HepG2 (cell line): ENCODE data around the gene MAT2A. TPM values are rescaled to one million over a fixed set of nuclear protein-coding genes. Genes with fewer than 3 reads are reported as not detected.

Experiments
- AGO2 ChIP-seq: fragments of 200-400 bp; formaldehyde crosslinking; optimal IDR thresholded peaks from 2 replicates; pipeline ENCODE3; 2017; ENCODE audit warnings: mild to moderate bottlenecking, low read depth, low read length, moderate library complexity
- ARID2 ChIP-seq: sonication (generic); formaldehyde crosslinking; IDR thresholded peaks from 2 replicates; pipeline ENCODE4 v1.8.1; 2022; ENCODE audit warnings: mild to moderate bottlenecking, missing genetic modification reagents, borderline replicate concordance
- ARNT ChIP-seq: fragments of 450-650 bp; IDR thresholded peaks from 2 replicates; pipeline ENCODE4 v1.6.1; 2017
- CBFB ChIP-seq: sonication (generic); formaldehyde crosslinking; IDR thresholded peaks from 2 replicates; pipeline ENCODE4 v1.4.0; 2020; ENCODE audit warnings: missing genetic modification reagents
- CHCHD3 ChIP-seq: sonication (generic); formaldehyde crosslinking; IDR thresholded peaks from 2 replicates; pipeline ENCODE4 v1.8.0; 2022; ENCODE audit warnings: mild to moderate bottlenecking, missing genetic modification reagents, moderate library complexity
- ELF1 ChIP-seq: sonication (generic); formaldehyde crosslinking; IDR thresholded peaks from 2 replicates; pipeline ENCODE4 v1.4.0; 2020; ENCODE audit warnings: missing genetic modification reagents
- ETV5 ChIP-seq: IDR thresholded peaks from 2 replicates; pipeline ENCODE4 v1.6.1; 2018; ENCODE audit warnings: missing biosample characterization, missing genetic modification reagents, inconsistent platforms, borderline replicate concordance
- FOXJ3 ChIP-seq: sonication (generic); formaldehyde crosslinking; IDR thresholded peaks from 2 replicates; pipeline ENCODE4 v1.4.0; 2020; ENCODE audit warnings: missing genetic modification reagents, mild to moderate bottlenecking, borderline replicate concordance
- HNRNPL ChIP-seq: fragments of 200-400 bp; formaldehyde crosslinking; IDR thresholded peaks from 2 replicates; pipeline ENCODE4 v1.6.1; 2017; ENCODE audit warnings: mild to moderate bottlenecking, low read depth, low read length
- ISX ChIP-seq: sonication (generic); formaldehyde crosslinking; conservative IDR thresholded peaks from 2 replicates; pipeline ENCODE4 v1.5.0; 2020; ENCODE audit warnings: missing genetic modification reagents
- KMT2A ChIP-seq: sonication (generic); formaldehyde crosslinking; IDR thresholded peaks from 2 replicates; pipeline ENCODE4 v1.4.0; 2020; ENCODE audit warnings: missing genetic modification reagents
- POGK ChIP-seq: sonication (generic); formaldehyde crosslinking; conservative IDR thresholded peaks from 2 replicates; pipeline ENCODE4 v1.8.0; 2022; ENCODE audit warnings: mild to moderate bottlenecking, moderate library complexity, missing genetic modification reagents
- SMYD3 ChIP-seq: sonication (generic); formaldehyde crosslinking; IDR thresholded peaks from 2 replicates; pipeline ENCODE4 v1.8.1; 2023; ENCODE audit warnings: mild to moderate bottlenecking, missing genetic modification reagents
- SPEN ChIP-seq: sonication (generic); formaldehyde crosslinking; IDR thresholded peaks from 2 replicates; pipeline ENCODE4 v1.5.1; 2020; ENCODE audit warnings: low read depth, mild to moderate bottlenecking, missing genetic modification reagents
- TFDP1 ChIP-seq: IDR thresholded peaks from 2 replicates; pipeline ENCODE4 v1.6.1; 2016; ENCODE audit warnings: missing compliant biosample characterization, missing genetic modification reagents, borderline replicate concordance
- TSC22D2 ChIP-seq: sonication (generic); formaldehyde crosslinking; IDR thresholded peaks from 2 replicates; pipeline ENCODE4 v1.5.1; 2020; ENCODE audit warnings: missing genetic modification reagents, mild to moderate bottlenecking, borderline replicate concordance
- ZBTB21 ChIP-seq: sonication (generic); formaldehyde crosslinking; IDR thresholded peaks from 2 replicates; pipeline ENCODE4 v1.4.0; 2020; ENCODE audit warnings: missing genetic modification reagents
- ZBTB38 ChIP-seq: sonication (generic); formaldehyde crosslinking; IDR thresholded peaks from 2 replicates; pipeline ENCODE4 v1.5.1; 2020; ENCODE audit warnings: mild to moderate bottlenecking, missing genetic modification reagents
- ZFX ChIP-seq: sonication (generic); formaldehyde crosslinking; IDR thresholded peaks from 2 replicates; pipeline ENCODE4 v1.4.0; 2020; ENCODE audit warnings: mild to moderate bottlenecking, low read depth, missing genetic modification reagents, moderate library complexity
- ZNF160 ChIP-seq: sonication (generic); formaldehyde crosslinking; IDR thresholded peaks from 2 replicates; pipeline ENCODE4 v1.8.0; 2022; ENCODE audit warnings: mild to moderate bottlenecking, inconsistent platforms, missing genetic modification reagents
- ZNF230 ChIP-seq: sonication (generic); formaldehyde crosslinking; IDR thresholded peaks from 2 replicates; pipeline ENCODE4 v1.4.0; 2020; ENCODE audit warnings: mild to moderate bottlenecking, missing genetic modification reagents
- ZNF530 ChIP-seq: sonication (generic); formaldehyde crosslinking; IDR thresholded peaks from 2 replicates; pipeline ENCODE4 v1.5.0; 2020; ENCODE audit warnings: low read depth, mild to moderate bottlenecking, missing genetic modification reagents
- ZNF569 ChIP-seq: sonication (generic); formaldehyde crosslinking; IDR thresholded peaks from 2 replicates; pipeline ENCODE4 v1.5.0; 2020; ENCODE audit warnings: mild to moderate bottlenecking, missing genetic modification reagents, moderate library complexity, borderline replicate concordance
- ZNF607 ChIP-seq: sonication (generic); formaldehyde crosslinking; IDR thresholded peaks from 2 replicates; pipeline ENCODE4 v1.5.1; 2020; ENCODE audit warnings: missing genetic modification reagents, mild to moderate bottlenecking, borderline replicate concordance
- ZNF740 ChIP-seq: sonication (generic); formaldehyde crosslinking; IDR thresholded peaks from 2 replicates; pipeline ENCODE4 v1.4.0; 2020; ENCODE audit warnings: missing genetic modification reagents
- polyA plus RNA-seq, 8 experiments: library from polyadenylated mRNA; depleted of rRNA in 3 of 8; stranded (reverse) in 7 of 8; unstranded in 1 of 8; fragments of >200 nt; fragmentation: Illumina TruSeq in 4 of 8; extraction: Trizol in 4 of 8; gene quantifications; 2 replicates each; pipeline versions ENCODE4 v1.2.1 to v1.2.3, GENCODE V29; 2011 to 2016; ENCODE audit warnings: low read depth in 4 of 8, missing spikeins in 1 of 8, mixed read lengths in 1 of 8; ENCODE audit not compliant: insufficient read depth in 1 of 8
- total RNA-seq, 5 experiments: library from RNA; depleted of rRNA; stranded (reverse); fragments of >200 nt; fragmentation: Illumina TruSeq; extraction: Trizol; gene quantifications; 2 replicates each; pipeline ENCODE4 v1.2.3, GENCODE V29; 2016; ENCODE audit warnings: low read depth in 1 of 5

MAT2A gene
- total and polyA plus RNA-seq, 2 of the 13 experiments (the other 11 are each of a cell fraction or from before 2014, with no cell fraction given): 155 to 331 TPM

- peak; percentile 77 for TF ChIP-seq ELF1
- 0 out of 2 replicates have a peak, but pooled peaks have one; percentile 13 for TF ChIP-seq ZBTB38
- TF ChIP-seq SMYD3: peak; percentile 31
- 0 out of 2 replicates have a peak, but pooled peaks have one; percentile 28 for TF ChIP-seq ZBTB21 (CRISPR knock-in tag)
- TF ChIP-seq ZNF569 (CRISPR knock-in tag): 0 out of 2 replicates have a peak, but pooled peaks have one; percentile 42
- TF ChIP-seq AGO2: peak; percentile 15
- TF ChIP-seq ISX (CRISPR knock-in tag): no peak; the same call in 1 of the 2 replicates
- TF ChIP-seq POGK (CRISPR knock-in tag): peak; percentile 23
- TF ChIP-seq ZNF740 (CRISPR knock-in tag): no peak
- no peak for TF ChIP-seq ZNF160 (CRISPR knock-in tag)
- TF ChIP-seq ZNF607 (CRISPR knock-in tag): peak; percentile 59
- TF ChIP-seq ZNF530: no peak
- TF ChIP-seq TFDP1 (CRISPR knock-in tag): peak; percentile 57; the same call in 1 of the 2 replicates
- peak; percentile 37 for TF ChIP-seq SPEN
- TF ChIP-seq ARNT: no peak
- TF ChIP-seq HNRNPL: 0 out of 2 replicates have a peak, but pooled peaks have one; percentile 17
- peak; percentile 36; the same call in 1 of the 2 replicates for TF ChIP-seq ZNF230 (CRISPR knock-in tag)
- TF ChIP-seq ZFX (CRISPR knock-in tag): peak; percentile 80
- TF ChIP-seq FOXJ3 (CRISPR knock-in tag): peak; percentile 83; the same call in 1 of the 2 replicates
- TF ChIP-seq KMT2A (CRISPR knock-in tag): peak; percentile 32; the same call in 1 of the 2 replicates
- peak; percentile 81; the same call in 1 of the 2 replicates for TF ChIP-seq ETV5 (CRISPR knock-in tag)
- no peak for TF ChIP-seq TSC22D2
- no peak for TF ChIP-seq CBFB (CRISPR knock-in tag)
- peak; percentile 93 for TF ChIP-seq ARID2 (CRISPR knock-in tag)
- TF ChIP-seq CHCHD3 (CRISPR knock-in tag): no peak
Observed at GRCh38 chr2:85584857-85585780, 46.2 kb downstream of the MAT2A start (continued).
